Astrocyte of the spinal cord (primary cell): ENCODE results near the gene SHISA7.

Source experiments
- DNase-seq: peaks from one replicate; pipeline ENCODE4 v3.0.0; 2011; ENCODE audit warnings: low read depth, low spot score
- H3K4me3 ChIP-seq: 2 replicates; pipeline ENCODE4 v1.5.1; 2011; ENCODE audit warnings: low read depth, mild to moderate bottlenecking, low read length, moderate library complexity
- CTCF ChIP-seq: IDR thresholded peaks from 2 replicates; pipeline ENCODE4 v1.5.1; 2012; ENCODE audit warnings: low read depth, mild to moderate bottlenecking, low read length, inconsistent platforms
- in situ Hi-C: cut with HindIII; loops from 2 replicates; pipeline ENCODE4 v1.10.0; 2017; ENCODE audit warnings: low sequenced_read_pairs

The SHISA7 gene

GRCh38 chr19:55389386-55390317, 53.4 kb downstream of the SHISA7 start:
- no peak for DNase-seq
- H3K4me3 ChIP-seq, result no peak overlapping the region
- in situ Hi-C loops, result loop anchor here (10.0 kb wide), 1 partner anchor 215 kb away; no protein-coding TSS in a partner anchor
- TF ChIP-seq CTCF, result no peak

- H3K4me3 ChIP-seq, result peak overlapping the region; percentile 99
- in situ Hi-C loops, result no loop called here
- no peak for TF ChIP-seq CTCF
- DNase-seq, result no peak
Observed at GRCh38 chr19:55387736-55388497, 55.2 kb downstream of the SHISA7 start.

GRCh38 chr19:55386493-55386971, 56.6 kb downstream of the SHISA7 start:
- DNase-seq, result no peak
- in situ Hi-C loops, result no loop called here
- TF ChIP-seq CTCF, result no peak
- H3K4me3 ChIP-seq, result peak overlapping the region; percentile 99

GRCh38 chr19:55385724-55386492, 57.2 kb downstream of the SHISA7 start, which contains the start of gene RPL28:
RPL28 (plus strand) TSS chr19:55385932; CDS start chr19:55386358, 426 bp downstream.
- DNase-seq, result peak; percentile 98
- in situ Hi-C loops, result no loop called here
- H3K4me3 ChIP-seq, result peak within 1 kb of the TSS; percentile 99
- no peak for TF ChIP-seq CTCF

- in situ Hi-C loops, result no loop called here
- H3K4me3 ChIP-seq, result peak overlapping the region; percentile 99
- peak; percentile 98 for DNase-seq
- TF ChIP-seq CTCF, result no peak
Observed at GRCh38 chr19:55384920-55385723, 58.0 kb downstream of the SHISA7 start.
